AML-193 (cell line): Measurements from ENCODE around the gene CROCC2.
A peak's percentile ranks its signal among the peaks of the same experiment; 100 is the strongest.

Experiments
- DNase-seq, 2 experiments: peaks; one replicate each; lab custom pipeline; 2025; lab: John Stamatoyannopoulos, UW

CROCC2 gene

DNA sequence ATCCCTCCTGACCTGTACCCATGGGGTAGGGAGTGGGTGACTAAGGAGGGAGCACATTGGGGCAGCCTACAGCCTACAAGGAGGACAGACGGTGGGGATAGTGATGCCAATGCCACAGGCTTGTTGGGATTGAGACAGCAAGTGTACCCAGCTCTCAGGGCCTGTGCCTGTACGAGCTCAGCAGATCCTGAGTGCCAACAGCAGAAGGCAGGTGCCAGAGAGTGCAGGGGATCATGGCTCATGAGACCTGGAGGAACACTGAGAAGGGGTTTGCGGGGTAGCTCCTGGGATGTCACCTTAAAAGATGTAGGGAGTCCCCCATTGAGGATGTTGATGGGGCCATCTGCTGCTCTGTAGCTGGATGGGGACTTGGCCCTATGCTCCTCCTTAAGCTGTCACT, 82.0 kb downstream of the CROCC2 start:
- DNase-seq = no peak

DNA sequence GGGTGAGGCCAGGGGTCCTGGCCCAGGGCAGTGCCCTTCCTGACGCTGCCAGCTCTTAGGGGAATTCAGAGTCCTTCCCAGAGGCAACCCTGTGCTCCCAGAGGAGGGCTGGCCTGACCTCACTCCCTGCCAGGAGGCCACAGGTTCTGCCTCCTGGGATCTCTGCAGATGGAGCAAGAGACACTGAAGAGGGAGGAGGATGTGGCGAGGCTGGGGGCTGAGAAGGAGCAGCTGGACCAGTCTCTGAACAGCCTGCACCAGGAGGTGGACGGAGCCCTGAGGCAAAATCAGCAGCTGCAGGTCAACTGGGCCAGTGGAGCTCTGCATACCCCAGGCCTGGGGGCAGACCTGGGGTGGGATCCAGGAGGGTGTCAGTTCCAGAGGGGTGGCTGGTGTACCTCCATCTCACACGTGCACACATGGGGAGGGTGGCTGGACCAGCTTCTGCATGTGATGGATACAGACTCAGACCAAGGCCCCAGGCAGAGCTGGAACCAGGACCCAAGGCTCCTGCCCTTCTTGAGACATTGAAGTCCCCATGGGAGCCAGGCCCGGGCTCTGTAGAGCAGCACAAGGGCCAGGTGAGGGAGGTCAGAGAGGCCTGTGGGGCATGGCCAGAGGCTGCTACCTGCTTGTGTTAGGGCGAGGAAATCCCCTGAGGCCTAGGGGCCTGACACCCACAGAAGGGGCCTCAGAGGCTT, 82.6 kb downstream of the CROCC2 start:
- no peak for DNase-seq

DNA sequence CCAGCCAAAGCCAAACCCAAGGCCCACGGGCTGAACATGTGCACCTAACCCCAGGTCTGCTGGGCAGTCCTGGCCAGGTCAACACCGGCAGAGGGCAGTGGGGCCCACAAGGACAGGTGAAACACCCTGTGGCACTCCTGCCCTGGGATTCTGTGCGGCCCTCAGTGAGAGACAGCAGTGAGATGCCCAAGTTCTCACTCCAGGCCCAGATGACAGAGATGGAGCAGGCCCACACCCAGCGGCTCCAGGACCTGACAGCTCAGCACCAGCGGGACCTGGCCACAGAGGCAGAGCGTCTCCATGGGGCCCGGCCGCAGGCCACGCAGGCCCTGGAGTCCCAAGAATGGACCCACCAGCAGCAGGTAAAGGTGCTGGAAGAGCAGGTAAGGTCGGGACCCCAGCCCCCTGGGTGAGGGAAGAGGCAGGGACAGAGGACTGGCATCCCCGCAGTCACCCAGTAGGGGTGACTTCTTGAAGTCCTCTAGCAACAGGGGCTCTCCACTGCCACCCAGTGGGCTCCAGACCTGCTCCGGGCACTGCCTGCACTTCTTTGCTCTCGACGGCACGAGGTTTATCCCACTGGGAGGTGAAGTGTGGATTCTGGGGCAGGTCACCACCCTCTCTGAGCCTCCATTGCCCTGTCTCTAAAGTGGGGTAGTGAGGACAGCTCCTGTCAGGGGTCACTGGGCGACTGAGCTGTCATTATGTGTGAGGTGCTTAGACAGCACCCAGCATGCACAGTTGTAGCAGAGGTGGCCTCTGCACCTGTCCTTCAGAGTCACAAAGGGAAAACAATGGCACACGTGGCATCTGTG, 83.5 kb downstream of the CROCC2 start:
- DNase-seq = peak; percentile 21 to 23

- no peak for DNase-seq
Measured at GRCh38 chr2:240990266-240990529, 84.1 kb downstream of the CROCC2 start.

GRCh38 chr2:240990726-240991377, 84.7 kb downstream of the CROCC2 start:
- DNase-seq = no peak

- no peak for DNase-seq
Measured at GRCh38 chr2:240991378-240992263, 85.5 kb downstream of the CROCC2 start.

DNA sequence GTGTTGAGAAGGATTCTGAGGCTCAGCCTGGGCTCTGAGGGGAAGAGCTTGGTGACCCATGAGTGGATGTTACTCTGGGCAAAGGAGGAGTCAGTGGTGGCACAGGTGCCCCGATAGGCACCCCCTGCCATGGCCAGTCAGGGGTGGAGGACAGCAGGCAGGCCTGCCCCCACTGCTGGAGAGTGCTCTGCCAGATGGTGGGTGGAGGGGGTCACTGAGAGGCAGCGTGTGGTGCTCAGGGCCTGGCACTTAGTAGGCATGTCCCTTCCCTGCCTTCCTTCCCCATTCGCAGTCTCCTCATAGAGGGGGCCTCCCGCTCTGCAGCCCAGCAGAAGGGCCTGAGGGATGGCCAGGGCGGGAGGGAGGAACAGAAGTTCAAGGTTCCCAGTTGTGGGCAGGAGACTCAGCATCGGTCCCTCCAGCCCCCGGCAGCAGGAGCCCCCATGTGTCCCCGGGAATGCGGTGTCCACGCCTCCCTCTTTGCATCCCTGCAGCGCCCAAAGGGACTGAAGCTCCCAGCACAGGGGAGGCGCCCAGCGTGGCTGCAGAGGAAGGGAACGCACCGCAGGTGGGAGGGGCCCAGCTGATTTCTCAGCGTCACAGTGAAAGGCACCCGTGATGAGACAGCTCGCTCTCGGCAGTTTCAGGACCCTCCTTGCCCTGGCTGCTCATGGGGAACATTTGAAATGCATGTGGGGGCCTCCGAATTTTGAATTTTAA, 86.6 kb downstream of the CROCC2 start:
- no peak for DNase-seq

GRCh38 chr2:240993446-240994170, 87.5 kb downstream of the CROCC2 start:
- DNase-seq = no peak

GRCh38 chr2:240994171-240994896, 88.2 kb downstream of the CROCC2 start:
- no peak for DNase-seq

- no peak for DNase-seq
Measured at GRCh38 chr2:240995041-240996021, 89.2 kb downstream of the CROCC2 start.

DNA sequence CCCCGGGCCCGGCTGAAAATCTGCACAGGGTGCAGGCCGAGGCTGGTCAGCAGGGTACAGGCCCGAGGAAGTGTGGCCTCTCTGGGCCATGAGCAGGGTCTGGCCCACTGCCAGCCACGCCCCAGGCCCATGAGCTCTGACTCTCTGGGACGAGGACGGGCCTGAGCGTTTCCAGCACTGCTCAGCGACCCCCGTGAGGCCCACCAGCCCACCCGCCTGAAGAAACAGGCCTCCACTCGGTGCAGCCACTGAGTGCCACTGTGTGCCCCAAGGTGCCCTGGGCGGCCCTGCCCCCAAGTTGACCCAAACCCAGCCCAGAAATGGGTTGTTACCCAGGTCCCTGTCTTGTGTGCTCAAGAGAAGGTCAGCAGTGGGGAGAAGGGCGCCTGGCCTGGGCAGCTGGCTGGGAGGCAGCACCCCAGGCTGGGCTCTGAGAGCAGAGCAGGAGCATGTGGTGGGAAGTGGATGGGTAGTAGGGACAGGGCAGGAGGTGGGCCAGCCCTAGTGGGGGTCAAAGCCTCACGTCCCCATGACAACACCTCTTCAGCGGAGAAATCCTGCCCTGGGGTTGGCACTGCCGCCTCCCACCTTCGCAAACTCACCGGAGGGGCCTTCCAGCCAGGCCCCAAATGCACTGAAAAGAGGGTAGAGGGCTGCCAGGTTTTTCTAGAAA, 90.2 kb downstream of the CROCC2 start:
- DNase-seq = no peak

DNA sequence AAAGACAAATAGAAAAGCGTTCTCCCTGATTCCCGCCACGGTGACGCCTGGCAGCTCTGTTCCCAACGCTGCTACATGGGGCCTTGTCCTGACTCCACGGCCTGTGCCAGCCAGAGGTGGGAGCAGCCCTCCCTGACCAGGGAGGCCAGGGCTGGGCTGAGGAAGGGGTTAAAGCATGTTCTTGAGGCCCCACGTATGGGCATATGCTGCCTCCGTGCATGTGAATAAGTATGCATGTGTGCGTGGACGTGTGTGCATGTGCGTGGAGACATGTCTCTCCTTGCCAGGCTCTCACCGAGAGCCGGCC, 90.7 kb downstream of the CROCC2 start:
- DNase-seq = no peak

DNA sequence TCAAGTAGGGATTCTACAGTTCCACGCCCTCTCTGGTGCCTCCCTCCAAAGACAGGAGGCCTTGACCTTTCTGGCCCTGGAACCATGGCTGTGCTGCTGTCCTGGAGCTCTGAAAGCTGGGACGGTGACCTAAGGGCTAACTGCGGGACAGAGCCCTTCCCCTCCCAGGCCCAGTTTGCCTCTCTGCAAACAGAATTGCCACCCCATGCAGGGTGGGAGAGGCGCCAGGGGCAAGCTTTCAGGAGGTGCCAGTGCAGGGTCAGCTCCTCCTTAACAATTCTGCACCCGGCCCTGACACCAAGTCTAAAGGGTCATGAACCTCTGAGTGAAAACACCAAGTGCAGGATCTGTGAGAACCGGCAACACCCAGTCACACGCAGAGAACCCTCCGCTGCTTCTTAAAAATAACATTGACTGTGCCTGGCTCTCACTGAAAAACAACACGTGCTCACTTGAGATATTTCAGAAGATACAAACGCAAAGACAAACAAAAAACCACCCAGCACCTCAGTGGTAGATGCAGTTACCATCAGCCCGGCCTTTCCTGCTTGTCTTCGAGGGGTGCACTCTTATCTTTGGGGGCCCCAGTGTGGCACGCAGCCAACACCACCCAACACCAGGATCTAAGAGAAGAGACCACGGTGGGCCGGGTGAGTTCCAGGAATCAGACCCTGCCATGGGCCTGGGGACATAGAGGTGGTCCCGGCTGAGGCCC, 91.2 kb downstream of the CROCC2 start:
- DNase-seq = no peak

DNA sequence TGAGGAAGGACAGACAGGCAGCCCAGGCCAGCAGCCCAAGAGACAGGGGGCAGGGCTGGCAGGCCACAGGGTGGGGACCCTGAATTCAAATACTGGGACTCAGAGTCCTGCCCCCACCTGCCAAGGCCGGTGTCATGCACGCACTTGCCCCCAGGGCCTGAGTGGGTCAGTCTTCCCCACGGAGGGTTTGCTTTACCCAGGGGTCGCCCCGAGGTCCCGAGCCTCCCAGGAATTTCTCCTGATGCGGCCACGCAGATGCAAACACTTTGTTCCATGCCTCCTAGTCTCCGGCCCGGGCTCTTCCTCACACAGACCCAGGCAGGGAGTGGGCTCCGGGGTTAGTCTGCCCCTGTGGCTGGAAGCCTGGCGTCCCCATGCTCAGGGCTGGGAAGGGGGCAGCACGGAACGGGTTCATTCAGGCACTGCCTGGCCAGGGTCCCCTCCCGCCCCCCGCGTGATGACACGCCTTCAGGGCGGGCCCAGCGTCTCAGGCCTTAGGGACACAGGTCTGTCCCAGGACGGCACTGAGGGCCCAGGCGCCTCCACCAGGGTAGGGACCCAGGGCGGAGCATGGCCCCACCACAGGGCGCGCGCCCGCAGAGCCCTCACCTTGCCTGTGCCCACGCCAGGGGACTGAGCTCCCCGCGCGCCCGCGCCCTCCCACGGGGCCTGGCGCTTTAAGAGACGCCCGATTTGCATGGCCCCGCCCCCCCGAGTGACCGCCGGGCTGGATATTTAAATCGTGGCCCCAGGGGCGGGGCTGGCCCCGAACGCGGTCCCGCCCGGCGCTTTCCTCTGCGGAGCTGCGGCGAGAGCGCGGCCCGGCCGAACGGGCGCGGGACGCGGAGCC, 91.9 kb downstream of the CROCC2 start, which contains the start of gene SNED1:
SNED1 (plus strand) TSS at position 763 of the 850 bp plus-strand sequence. CDS start 220 bp downstream, outside the sequence.
- DNase-seq = no peak

DNA sequence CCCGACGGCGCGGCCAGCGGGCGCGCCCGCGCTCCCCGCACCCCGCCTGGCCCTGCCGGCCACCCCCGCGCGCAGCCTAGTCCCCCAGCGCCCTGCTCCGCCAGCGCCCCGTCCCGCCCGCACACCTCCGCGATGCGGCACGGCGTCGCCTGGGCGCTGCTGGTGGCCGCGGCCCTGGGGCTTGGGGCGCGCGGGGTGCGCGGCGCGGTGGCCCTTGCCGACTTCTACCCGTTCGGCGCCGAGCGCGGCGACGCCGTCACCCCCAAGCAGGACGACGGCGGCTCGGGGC, 92.5 kb downstream of the CROCC2 start:
- no peak for DNase-seq

- DNase-seq = no peak
Measured at GRCh38 chr2:240998995-240999791, 93.1 kb downstream of the CROCC2 start.
